HG02610 (cell line): ENCODE data around the gene SERPINB5.
"Not testable (repeated sequence)": the region's sequence is repeated elsewhere in the genome, so short reads cannot be mapped to it uniquely, and the experiment has no call there.

Source experiments
- ATAC-seq: cut with Tn5 transposase; IDR thresholded peaks from one replicate; pipeline ENCODE4 v1.9.1; 2021; ENCODE audit warnings: mild to moderate bottlenecking, moderate library complexity; ENCODE audit not compliant: unreplicated experiment

The SERPINB5 gene, protein sequence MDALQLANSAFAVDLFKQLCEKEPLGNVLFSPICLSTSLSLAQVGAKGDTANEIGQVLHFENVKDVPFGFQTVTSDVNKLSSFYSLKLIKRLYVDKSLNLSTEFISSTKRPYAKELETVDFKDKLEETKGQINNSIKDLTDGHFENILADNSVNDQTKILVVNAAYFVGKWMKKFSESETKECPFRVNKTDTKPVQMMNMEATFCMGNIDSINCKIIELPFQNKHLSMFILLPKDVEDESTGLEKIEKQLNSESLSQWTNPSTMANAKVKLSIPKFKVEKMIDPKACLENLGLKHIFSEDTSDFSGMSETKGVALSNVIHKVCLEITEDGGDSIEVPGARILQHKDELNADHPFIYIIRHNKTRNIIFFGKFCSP

DNA sequence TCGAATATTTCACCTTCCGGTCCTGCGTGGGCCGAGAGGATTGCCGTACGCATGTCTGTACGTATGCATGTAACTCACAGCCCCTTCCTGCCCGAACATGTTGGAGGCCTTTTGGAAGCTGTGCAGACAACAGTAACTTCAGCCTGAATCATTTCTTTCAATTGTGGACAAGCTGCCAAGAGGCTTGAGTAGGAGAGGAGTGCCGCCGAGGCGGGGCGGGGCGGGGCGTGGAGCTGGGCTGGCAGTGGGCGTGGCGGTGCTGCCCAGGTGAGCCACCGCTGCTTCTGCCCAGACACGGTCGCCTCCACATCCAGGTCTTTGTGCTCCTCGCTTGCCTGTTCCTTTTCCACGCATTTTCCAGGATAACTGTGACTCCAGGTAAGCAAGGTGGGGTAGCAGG, at the start of gene SERPINB5:
Gene SERPINB5 (plus strand): TSS at position 291 of the 400 bp plus-strand sequence. CDS start 7,471 bp downstream, outside the sequence.
- no peak for ATAC-seq

DNA sequence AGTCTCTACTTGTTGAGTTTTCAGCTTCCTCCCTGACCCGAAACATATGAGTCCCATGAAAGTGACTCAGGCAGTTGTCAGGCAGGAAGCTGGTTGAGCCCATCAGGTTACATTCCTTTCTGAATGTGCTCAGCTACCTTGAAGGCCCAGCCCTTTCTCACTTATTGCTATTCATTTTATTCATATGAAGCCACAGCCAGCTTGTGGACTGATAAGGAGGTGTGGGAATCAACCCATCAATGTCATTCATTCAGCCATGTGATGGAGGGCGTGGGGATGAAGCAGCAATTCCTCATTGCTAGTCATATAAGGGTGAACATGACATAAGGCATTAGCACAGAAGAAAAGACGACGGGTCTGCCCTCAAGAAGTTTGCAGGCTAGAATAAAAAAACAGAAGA, 49.2 kb upstream of the SERPINB5 start:
- no peak for ATAC-seq

DNA sequence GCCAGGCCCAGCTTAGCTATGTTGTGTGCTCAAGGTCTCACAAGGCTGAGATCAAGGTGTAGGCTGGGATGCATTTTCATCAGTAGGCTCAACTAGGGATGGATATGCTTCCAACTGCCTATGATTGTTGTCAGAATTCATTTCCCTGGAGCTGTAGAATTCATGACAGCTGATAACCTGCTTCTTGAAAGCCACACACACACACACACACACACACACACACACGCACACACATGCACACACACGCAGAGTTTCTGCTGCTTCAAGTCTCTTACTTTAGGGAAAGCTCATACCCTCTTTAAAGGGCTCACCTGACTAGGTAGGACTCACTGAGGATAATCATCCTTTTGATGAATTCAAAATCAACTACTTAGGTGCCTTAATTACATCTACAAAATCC, 46.2 kb upstream of the SERPINB5 start:
- ATAC-seq, result no peak

DNA sequence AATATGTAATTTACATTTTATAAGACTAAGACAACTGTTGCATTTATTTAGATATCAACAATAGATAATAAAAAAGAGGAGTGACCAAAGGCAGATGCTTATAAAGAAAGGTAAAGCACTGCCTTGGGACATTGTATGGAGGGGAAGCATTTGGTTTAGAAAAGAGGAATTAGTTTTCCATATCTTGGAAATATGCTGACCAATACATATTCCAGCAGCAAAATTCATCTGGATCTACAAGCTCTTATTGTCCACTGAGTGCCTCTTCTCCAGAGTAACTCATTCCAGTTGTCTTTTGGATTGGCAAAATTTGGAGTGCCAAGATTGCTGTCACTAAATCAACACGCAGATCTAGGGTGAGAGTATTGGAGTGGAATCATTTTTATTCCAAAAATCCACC, 45.6 kb upstream of the SERPINB5 start:
- no peak for ATAC-seq

DNA sequence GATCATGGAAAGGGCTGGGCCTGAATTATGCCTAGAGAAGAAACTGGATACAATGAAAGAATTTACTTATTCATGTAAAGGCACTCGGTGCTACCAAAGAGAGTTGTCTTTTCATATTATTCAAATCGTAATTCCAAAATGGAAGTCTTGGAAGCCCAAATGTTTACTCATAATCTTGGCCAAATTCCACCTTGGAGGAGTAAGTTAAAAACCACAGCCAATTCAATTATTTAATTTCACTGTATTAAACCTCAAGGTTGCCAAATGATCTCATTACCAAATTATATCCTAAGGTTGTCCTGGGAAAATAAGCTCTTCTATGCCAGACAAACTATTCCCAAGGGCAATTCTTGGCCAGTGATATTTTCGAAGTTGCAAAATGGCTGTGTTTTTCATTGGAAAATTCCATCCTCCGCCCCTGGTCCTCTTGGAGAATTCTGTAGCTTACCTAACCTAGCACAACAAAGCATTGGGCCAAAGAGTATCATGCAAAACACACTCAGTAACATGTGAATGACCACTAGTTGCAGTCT, 43.4 kb upstream of the SERPINB5 start:
- ATAC-seq, result no peak

DNA sequence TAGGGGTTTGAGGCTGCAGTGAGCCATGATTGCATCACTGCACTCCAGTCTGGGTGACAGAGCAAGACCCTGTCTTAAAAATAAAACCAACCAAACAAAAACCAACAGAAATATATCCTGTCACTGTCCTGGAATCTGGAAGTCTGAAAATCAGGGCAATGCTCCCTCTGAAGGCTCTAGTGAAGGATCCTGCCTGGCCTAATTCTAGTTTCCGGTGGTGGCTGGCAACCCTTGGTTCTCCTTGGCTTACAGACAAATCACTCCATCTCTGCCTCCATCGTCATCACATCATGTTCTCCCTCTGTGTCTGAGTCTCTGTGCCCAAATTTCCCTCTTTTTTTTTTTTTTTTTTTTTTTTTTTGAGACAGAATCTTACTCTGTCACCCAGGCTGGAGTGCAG, 38.6 kb upstream of the SERPINB5 start:
- ATAC-seq, result no peak

DNA sequence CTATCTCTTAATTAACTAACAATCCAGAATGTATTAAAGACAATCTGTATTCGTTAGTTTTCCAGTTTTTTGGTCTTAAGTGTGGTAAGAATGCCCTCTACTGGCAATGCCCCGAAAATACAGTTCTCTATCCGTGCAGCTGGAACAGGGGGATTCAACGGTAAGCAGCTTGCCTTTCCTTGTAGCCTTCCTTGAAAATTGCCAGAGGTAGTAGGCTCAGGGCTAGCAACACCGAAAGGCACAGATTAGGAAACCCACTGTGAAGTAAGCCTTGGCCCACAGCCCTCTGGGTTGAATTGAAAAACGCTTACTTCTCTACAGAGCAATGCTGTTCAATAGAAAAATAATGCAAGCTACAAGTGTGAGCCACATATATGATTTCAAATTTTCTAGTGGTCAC, 37.4 kb upstream of the SERPINB5 start:
- peak; percentile 55 for ATAC-seq

DNA sequence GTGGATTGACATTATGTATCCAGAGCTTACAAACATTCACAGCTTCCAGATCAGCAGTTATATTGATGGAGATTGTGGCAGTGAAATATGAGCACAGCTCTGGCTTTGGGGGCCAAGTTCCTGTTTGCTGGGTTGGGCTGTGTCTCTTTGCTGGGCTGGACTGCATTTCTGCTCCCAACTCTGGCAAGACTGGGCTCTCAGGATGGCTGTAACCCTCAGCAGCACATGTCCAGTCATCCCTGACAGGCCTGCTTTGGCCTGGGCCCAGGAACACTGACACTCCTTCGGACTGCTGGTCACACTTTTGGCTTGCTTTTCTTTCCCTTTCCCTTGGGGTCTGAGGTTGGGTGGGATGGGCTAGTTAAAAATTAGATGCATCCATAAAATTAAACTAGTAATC, 36.5 kb upstream of the SERPINB5 start:
- no peak for ATAC-seq

DNA sequence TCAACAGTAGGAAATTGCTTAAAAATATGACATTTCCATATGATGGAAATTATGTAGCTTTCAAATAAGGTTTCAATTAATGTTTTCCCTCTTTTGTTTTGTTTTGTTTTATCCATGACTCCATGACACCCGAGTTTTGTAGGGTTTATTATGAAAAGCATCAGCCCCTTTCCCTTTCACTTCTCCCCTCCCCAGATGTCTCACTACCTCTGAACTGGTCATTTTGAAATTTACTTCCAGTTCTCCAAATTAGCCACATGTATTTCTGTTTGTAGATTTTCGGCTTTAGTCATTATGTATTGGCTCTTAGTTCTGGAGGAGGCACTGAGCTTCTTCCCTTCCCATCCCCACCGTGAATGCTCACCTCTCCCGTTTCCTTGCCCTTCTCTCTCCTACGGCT, 35.9 kb upstream of the SERPINB5 start:
- peak; percentile 58 for ATAC-seq

DNA sequence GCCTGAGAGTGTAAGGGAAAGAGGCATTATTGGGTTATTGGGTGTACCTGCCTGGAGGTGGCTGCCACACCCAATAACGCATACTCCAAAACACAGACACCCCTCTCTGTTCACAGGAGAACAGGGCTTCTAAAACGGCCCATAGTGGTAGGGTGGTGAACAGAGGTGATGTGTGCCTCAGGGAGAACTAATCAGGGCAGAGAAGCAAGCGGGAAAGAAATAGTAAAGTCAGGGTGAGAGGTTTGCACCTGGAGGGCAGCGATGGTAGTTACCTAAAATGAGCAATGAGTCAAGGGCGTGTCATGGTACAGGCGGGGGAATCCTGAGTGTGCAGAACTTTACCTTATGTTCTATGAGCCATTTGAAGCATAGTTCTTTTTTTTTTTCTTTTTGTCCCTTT, 32.9 kb upstream of the SERPINB5 start:
- no peak for ATAC-seq

DNA sequence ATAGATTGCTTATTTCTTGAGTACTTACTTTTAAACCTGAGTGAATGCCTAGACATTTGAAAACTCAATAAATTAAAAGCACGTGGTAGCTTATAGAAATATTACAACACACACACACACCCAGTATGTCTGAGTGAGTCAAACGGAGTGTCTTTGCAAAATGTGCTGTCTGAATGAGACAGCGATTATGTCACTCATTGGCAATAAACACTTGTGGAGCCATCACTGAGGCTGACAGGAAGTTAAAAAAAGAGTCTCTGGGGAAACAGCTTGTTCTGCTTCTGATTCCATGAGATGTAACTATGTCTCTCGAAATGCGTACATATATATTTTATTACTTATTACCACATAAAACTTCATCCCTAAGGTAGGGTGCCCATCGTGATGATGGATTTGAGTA, 32.2 kb upstream of the SERPINB5 start:
- ATAC-seq, result peak; percentile 37

DNA sequence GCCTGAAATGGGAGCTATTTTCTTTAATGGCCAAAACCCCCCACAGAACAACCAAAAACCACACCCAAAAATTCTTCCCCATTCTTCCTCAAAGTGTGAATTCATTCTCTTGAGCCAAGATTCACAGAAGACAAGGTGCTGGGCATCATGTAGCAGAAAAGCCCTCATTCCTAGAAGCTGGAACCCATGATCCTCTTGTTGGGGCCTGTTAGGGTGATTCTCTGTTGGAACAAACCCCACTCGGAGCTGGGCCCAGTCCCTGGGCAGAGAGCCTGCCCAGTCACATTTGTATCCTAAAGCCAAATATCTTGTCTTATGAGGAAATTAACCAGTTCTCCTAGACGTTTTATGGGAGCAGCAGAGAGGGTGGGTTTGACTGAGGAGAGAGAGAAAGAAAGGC, 31.7 kb upstream of the SERPINB5 start:
- ATAC-seq, result no peak

DNA sequence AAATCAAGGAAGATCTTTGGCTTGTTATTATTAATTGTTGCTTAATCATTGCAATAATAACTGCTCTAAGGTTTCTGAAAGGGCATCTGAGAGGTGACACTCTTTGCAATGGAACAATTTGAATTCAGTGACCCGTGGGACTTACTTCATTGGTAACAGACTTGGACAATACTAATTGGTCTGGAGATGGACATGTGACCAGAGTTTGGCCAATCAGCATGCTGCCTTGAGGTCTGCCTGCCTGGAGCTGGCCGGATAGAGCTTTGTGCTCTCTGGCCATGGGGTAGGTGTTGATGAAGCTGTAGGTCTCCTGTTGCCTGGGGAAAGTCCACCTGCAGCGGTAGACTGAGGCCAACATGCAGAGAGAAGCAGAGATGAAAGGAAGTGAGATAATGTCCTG, 30.5 kb upstream of the SERPINB5 start:
- no peak for ATAC-seq

DNA sequence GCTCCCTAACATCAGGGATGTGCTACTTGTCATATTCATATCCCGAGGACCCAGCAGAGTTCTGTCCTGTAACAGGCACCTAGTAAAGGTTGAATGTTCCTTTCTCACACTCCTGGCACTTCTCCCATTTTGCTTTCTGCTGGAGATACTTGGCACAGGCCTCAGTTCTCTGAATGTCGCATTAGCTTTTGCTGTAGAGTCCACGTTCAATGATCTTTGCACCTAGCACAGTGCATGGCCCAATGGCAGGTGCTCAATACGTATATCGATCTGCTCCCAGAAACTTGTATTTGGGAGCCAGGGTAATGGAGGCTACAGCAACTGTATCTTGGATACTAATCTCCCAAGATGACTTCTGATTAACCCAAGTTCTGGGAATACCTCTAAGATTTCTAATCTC, 29.7 kb upstream of the SERPINB5 start:
- ATAC-seq, result no peak

DNA sequence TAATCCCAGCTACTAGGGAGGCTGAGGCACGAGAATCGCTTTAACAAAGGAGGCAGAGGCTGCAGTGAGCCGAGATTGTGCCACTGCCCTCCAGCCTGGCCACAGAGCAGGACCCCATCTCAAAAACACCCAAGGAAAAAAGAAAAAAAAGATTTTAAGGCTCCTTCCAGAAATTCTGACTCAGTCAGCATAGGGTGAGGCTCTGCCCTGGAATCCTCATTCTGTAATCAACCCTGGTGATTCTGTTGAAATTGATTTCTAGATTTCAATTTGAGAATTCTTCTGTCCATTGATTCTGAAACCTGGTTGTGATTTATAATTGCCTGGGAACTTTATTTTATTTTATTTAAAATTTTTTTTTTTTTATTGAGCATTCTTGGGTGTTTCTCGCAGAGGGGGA, 27.3 kb upstream of the SERPINB5 start:
- ATAC-seq, result no peak

DNA sequence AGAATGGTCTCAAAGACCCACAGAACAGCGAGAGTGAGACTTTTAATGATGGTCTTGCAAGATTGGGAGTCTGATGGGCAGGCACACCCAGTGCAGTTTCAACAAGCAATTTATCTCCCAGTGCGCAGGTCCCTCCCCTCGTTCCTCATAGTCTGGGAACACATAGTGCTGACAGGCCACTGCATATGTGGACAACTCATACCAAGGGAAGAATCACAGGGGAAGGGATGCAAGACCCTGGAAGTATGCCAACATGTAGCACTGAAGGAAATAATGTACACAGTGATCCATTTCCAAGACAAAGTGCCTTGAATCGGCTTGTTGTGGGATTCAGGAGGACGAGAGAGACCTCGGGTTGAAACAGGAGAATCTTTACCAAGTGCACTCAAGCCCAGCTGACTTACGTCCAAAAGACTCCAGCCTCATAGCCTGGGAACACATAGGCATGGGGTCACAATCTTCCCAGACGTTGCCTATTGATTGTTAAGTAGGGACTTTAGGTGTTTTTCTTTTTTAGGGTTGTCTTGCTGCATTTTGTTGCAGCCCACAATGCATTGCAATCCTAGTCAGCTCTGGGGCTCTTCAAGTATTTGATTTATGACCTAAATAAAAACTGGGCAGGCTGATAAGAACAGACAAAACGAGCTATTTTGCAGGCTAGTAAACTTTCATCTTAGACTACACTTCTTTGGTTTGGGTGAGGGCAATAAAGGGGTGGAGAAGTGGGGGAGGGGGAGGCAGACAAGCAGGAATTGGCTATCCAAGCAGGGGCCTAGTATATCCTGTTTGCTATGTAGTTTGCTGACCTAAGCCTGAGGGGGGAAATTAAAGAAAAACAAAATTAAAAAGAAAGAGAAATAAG, 24.7 kb upstream of the SERPINB5 start:
- ATAC-seq, result no peak

DNA sequence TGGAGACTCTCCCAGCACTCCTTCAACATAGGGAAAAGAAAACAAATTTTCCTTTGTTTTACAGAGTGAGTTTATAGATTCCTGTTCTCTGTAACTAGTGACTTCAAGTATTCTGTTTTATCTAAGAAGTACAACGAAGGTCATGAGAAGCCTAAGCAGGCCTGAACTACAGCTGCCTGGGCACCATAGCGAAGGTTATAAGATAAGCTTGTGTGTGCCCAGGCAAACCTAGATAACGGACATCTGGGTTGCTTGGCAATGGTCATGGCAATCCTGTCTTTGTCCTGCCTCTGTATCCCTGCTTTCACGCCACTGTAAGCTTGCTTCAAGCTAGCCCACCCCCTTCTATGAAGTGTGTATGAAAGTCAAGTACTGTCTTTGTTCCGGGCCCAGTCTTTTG, 24.0 kb upstream of the SERPINB5 start:
- not testable (repeated sequence) for ATAC-seq

DNA sequence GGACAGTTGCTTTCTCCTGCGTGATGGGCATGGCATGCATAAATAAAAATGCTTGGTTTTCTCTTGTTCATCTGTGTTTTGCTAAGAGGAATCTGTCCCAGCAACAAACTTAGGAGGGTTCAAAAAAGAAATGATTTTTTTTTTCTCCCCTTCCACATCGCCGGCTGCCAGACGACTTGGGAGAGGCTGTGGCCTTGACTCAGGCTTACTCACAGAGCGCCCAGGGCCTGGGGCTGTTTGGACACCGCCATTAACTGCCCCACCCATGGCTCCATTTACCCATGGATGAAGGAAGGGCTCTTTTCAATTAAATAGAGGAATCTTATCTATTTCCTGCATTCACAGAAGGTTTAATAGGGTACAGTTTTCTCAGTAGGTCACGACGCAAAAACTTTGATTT, 22.3 kb upstream of the SERPINB5 start:
- no peak for ATAC-seq

DNA sequence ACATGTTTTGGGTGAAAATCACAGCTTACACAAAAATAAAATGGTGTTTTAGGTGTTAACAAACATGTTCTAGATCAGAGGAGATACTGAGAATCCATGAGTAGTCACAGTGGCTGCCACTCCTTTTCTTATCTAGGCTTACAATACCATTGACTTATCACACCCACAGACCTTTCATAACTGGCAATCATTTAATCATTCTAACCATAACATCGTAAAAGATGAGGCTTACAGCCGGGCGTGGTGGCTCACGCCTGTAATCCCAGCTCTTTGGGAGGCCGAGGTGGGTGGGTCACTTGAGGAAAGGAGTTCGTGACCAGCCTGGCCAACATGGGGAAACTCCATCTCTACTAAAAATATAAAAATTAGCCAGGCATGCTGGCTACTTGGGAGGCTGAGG, 18.8 kb upstream of the SERPINB5 start:
- ATAC-seq, result no peak

DNA sequence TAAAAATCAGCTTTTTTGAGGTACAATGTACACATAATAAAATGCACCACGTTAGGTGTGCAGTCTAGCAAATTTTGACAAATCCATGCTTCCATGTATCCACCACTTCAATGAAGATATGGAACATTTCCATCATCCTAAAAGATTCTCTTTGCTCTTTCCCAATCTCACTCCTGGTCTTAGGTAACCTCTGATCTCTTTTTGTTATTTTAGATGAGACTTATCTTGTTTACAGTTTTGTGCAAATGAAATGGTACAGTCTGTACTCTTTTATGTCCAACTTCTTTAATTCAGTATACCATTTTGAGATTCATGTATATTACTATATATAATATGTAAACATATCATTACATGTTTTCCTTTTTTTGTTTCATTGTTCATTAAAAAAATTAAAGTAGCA, 16.3 kb upstream of the SERPINB5 start:
- ATAC-seq, result no peak

DNA sequence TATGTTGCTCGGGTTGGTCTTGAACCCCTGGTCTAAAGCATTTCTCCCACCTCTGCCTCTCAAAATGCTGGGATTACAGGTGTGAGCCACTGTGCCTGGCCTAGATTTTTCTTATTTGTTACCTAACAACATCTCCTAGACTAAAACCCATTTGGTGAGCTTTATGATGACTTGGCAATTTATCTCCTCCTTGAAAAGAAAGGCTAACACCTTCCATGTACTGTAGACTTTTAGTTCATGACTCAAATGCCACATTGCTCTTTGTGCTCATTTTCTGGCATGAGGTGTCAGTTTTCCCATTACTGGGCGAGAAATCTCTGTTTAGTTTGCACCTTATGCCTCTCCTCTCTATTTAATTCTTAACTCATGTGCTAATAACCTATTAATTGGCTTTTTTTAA, 12.3 kb upstream of the SERPINB5 start:
- no peak for ATAC-seq

DNA sequence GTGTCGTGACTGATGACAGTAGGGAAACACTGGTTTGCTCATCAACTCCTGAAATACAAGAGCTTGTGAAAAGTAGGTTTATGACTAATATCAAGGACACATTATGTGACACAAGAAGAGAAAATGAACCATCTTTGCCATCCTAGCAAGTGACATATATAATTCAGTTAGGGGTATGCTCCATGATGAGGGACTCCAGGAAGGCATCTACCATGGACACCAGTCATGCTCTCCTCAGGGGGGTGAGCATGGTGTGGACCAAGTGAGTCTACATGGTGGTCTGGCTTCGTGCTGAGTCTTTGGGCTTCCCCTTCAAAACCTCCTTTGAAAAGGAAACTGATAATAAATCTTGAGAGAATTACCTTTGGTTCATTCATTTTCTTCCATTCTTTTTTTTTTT, 11.7 kb upstream of the SERPINB5 start:
- no peak for ATAC-seq
